PC-9 (cell line): ENCODE data around the gene LRP1B. TPM values are rescaled to one million over a fixed set of nuclear protein-coding genes. Genes with fewer than 3 reads are reported as not detected.

ENCODE experiments used
- BruUV-seq: library from RNA; stranded (reverse); fragments of 400-500 nt; replicated peaks from 2 replicates; lab custom pipeline; 2021; lab: Mats Ljungman, UMichigan
- CTCF ChIA-PET: fragments of 300-600 bp; sonication (Branson Sonifier 250); formaldehyde crosslinking; loops from one replicate; lab custom pipeline; 2022; ENCODE audit warnings: antibody characterized with exemption; lab: Charles Lee
- POLR2A ChIA-PET: fragments of 300-600 bp; sonication (Branson Sonifier 250); formaldehyde crosslinking; loops from one replicate; lab custom pipeline; 2022; ENCODE audit warnings: antibody characterized with exemption; ENCODE audit not compliant: unreplicated experiment; lab: Charles Lee
- DNase-seq, 2 experiments: peaks; one replicate each; pipeline versions ENCODE4 v3.0.0 to v3.0.0-alpha.2; 2015 to 2022; ENCODE audit warnings: mixed read lengths in 1 of 2
- H2AFZ ChIP-seq: fragments of 200-600 bp; sonication (generic); 2 replicates; pipeline ENCODE4 v1.8.1; 2017; ENCODE audit warnings: antibody characterized with exemption
- H3F3A ChIP-seq: fragments of 200-600 bp; sonication (generic); 2 replicates; pipeline ENCODE4 v1.8.1; 2017; ENCODE audit warnings: antibody characterized with exemption, mild to moderate bottlenecking, low read depth; ENCODE audit not compliant: insufficient read depth
- H3K27ac ChIP-seq: fragments of 200-600 bp; sonication (generic); 2 replicates; pipeline ENCODE4 v1.6.1; 2016; ENCODE audit warnings: mixed run types
- H3K27me3 ChIP-seq: fragments of 200-600 bp; sonication (generic); 2 replicates; pipeline ENCODE4 v1.6.1; 2016; ENCODE audit warnings: low read depth, mixed run types; ENCODE audit not compliant: insufficient read depth
- H3K36me3 ChIP-seq: fragments of 200-600 bp; sonication (generic); 2 replicates; pipeline ENCODE4 v1.6.1; 2016; ENCODE audit warnings: low read depth, mixed run types
- H3K4me1 ChIP-seq: fragments of 200-600 bp; sonication (generic); replicated peaks from 2 replicates; pipeline ENCODE4 v1.6.1; 2016; ENCODE audit warnings: mixed run types; ENCODE audit not compliant: insufficient read depth
- H3K4me2 ChIP-seq: fragments of 200-600 bp; sonication (generic); 2 replicates; pipeline ENCODE4 v1.6.1; 2017; ENCODE audit warnings: mixed run types
- H3K4me3 ChIP-seq: fragments of 200-600 bp; sonication (generic); 2 replicates; pipeline ENCODE4 v1.6.1; 2016; ENCODE audit warnings: mixed run types
- H3K79me2 ChIP-seq: fragments of 200-600 bp; sonication (generic); 2 replicates; pipeline ENCODE4 v1.6.1; 2017; ENCODE audit warnings: low read depth, mixed run types
- H3K9me2 ChIP-seq: fragments of 200-600 bp; sonication (generic); 2 replicates; pipeline ENCODE4 v1.8.1; 2017; ENCODE audit warnings: mild to moderate bottlenecking; ENCODE audit not compliant: insufficient read depth
- H3K9me3 ChIP-seq: fragments of 200-600 bp; sonication (generic); 2 replicates; pipeline ENCODE4 v1.8.1; 2016; ENCODE audit warnings: low read depth; ENCODE audit not compliant: insufficient read depth
- H4K20me1 ChIP-seq: fragments of 200-600 bp; sonication (generic); 2 replicates; pipeline ENCODE4 v1.8.1; 2017; ENCODE audit not compliant: insufficient read depth
- CTCF ChIP-seq: fragments of 200-600 bp; sonication (generic); conservative IDR thresholded peaks from 2 replicates; pipeline ENCODE4 v1.6.1; 2017; ENCODE audit warnings: mixed run types, antibody characterized with exemption, mild to moderate bottlenecking, moderate library complexity
- EZH2 ChIP-seq: fragments of 200-600 bp; sonication (generic); IDR thresholded peaks from 2 replicates; pipeline ENCODE4 v1.8.0; 2017; ENCODE audit warnings: antibody characterized with exemption, low read depth
- intact Hi-C: fragments of 100-400 bp; cut with micrococcal nuclease; formaldehyde crosslinking; loops from one replicate; pipeline ENCODE4 v1.10.0; 2022; ENCODE audit not compliant: unreplicated experiment
- total RNA-seq: library from RNA; stranded (reverse); gene quantifications from 2 replicates; pipeline ENCODE4 v1.2.3, GENCODE V29; 2021

The LRP1B gene
- total RNA-seq, 1 experiment from 2014 or later = 1.7 TPM

GRCh38 chr2:141497272-141497671, 633.5 kb downstream of the LRP1B start:
- TF ChIP-seq CTCF (no peak), EZH2 (no peak)
- intact Hi-C loops = no loop called here

GRCh38 chr2:141496810-141497209, 634.0 kb downstream of the LRP1B start:
- no peak overlapping the region for H2AFZ ChIP-seq
- CTCF ChIA-PET = no interaction called here
- BruUV-seq = no TSS peak

More at GRCh38 chr2:141497272-141497671, 633.5 kb downstream of the LRP1B start:
- Histone ChIP-seq H2AFZ (no peak overlapping the region), H3K4me1 (no peaks in the 10 kb centered on the region), H3K79me2 (no peaks in the 10 kb centered on the region), H3K27ac (no peak overlapping the region), H3K4me2 (no peak overlapping the region), H3K4me3 (no peak overlapping the region), H3K36me3 (no peaks in the 10 kb centered on the region), H3K27me3 (no peaks in the 10 kb centered on the region), H3F3A (no peaks in the 10 kb centered on the region), H3K9me2 (no peaks in the 10 kb centered on the region), H3K9me3 (no peaks in the 10 kb centered on the region), H4K20me1 (no peaks in the 10 kb centered on the region)
- no TSS peak for BruUV-seq
- DNase-seq = no peak
- CTCF ChIA-PET = no interaction called here
- POLR2A ChIA-PET = no interaction called here

GRCh38 chr2:141493936-141494335, 636.9 kb downstream of the LRP1B start:
- POLR2A ChIA-PET = no interaction called here
- Histone ChIP-seq H2AFZ (no peak overlapping the region), H3K27ac (no peak overlapping the region), H3K4me2 (no peak overlapping the region), H3K9me3 (no peaks in the 10 kb centered on the region), H3K4me3 (no peak overlapping the region), H4K20me1 (no peaks in the 10 kb centered on the region), H3F3A (no peaks in the 10 kb centered on the region), H3K9me2 (no peaks in the 10 kb centered on the region), H3K27me3 (no peaks in the 10 kb centered on the region), H3K36me3 (no peaks in the 10 kb centered on the region), H3K4me1 (no peaks in the 10 kb centered on the region), H3K79me2 (no peaks in the 10 kb centered on the region)
- TF ChIP-seq EZH2 (no peak), CTCF (no peak)
- intact Hi-C loops = no loop called here
- no peak for DNase-seq
- CTCF ChIA-PET = no interaction called here
- BruUV-seq = no TSS peak

More at GRCh38 chr2:141496810-141497209, 634.0 kb downstream of the LRP1B start:
- no peaks in the 10 kb centered on the region for H3K4me1 ChIP-seq
- no peak for DNase-seq
- TF ChIP-seq EZH2 (no peak), CTCF (no peak)
- H3K4me2 ChIP-seq = no peak overlapping the region
- POLR2A ChIA-PET = no interaction called here
- H3K27ac ChIP-seq = no peak overlapping the region
- H3K36me3 ChIP-seq = no peaks in the 10 kb centered on the region
- no peaks in the 10 kb centered on the region for H3K27me3 ChIP-seq
- no peaks in the 10 kb centered on the region for H3K9me2 ChIP-seq
- no peaks in the 10 kb centered on the region for H3K9me3 ChIP-seq
- H3K79me2 ChIP-seq = no peaks in the 10 kb centered on the region
- no peak overlapping the region for H3K4me3 ChIP-seq
- no peaks in the 10 kb centered on the region for H4K20me1 ChIP-seq
- intact Hi-C loops = no loop called here
- H3F3A ChIP-seq = no peaks in the 10 kb centered on the region
